Suppressor macrophage (primary cell): ENCODE data around the gene PAWR.
A peak's percentile ranks its signal among the peaks of the same experiment; 100 is the strongest.
"Not testable (repeated sequence)": the region's sequence is repeated elsewhere in the genome, so short reads cannot be mapped to it uniquely, and the experiment has no call there.

Experiments
- DNase-seq, 4 experiments: peaks; one replicate each; pipeline ENCODE4 v3.0.0-alpha.2; 2020 to 2022

PAWR gene

GRCh38 chr12:79547735-79548609 lies 142.8 kb downstream of the PAWR start:
- DNase-seq = peak; percentile 34 to 57 (median 46)

- no peak for DNase-seq
Measured at GRCh38 chr12:79547044-79547734, 143.6 kb downstream of the PAWR start.

- DNase-seq = no peak
Measured at GRCh38 chr12:79546466-79547043, 144.2 kb downstream of the PAWR start.

- not testable (repeated sequence) for DNase-seq
Measured at GRCh38 chr12:79544439-79544838, 146.3 kb downstream of the PAWR start.

DNA sequence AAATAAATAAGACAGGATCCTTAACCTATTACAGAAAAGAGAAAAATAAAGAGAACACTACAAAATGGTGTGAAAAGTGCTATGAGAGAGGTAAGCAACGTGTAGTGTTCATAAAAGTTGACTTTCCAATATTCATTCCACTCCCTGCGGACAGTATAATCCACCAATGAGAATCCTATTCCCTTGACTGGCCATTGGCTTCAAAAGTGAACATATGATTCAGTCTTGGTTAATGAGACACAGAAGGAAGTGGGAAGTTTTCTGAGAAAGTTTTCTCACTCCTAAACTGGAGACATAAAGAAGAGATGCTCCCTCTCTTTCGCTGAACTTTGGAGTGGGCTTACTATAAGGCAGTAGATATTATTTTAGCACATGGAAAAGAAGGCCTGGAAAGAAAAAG lies 153.1 kb downstream of the PAWR start:
- no peak for DNase-seq

GRCh38 chr12:79535751-79536150 lies 155.0 kb downstream of the PAWR start:
- no peak for DNase-seq
